SK-N-SH treated with all-trans-retinoic acid at 6 μM for 48 hours (cell line): ENCODE measurements around the gene ART1.

ENCODE experiments used
- ATAC-seq: fragments of 200-7000 bp; cut with Tn5 transposase; 3 replicates; pipeline ENCODE4 v1.9.1; 2020; ENCODE audit warnings: mild to moderate bottlenecking, moderate library complexity
- ARNTL ChIP-seq: fragments of 450-650 bp; formaldehyde crosslinking; IDR thresholded peaks from 2 replicates; pipeline ENCODE4 v1.5.0; 2020; ENCODE audit warnings: low read depth, mild to moderate bottlenecking, moderate library complexity, borderline replicate concordance
- BACH2 ChIP-seq: fragments of 250-450 bp; sonication (Bioruptor Pico); IDR thresholded peaks from 2 replicates; pipeline ENCODE4 v1.9.0; 2021; ENCODE audit warnings: mild to moderate bottlenecking, borderline replicate concordance
- CREB5 ChIP-seq: fragments of 250-450 bp; sonication (Bioruptor Pico); IDR thresholded peaks from 2 replicates; pipeline ENCODE4 v1.5.1; 2020; ENCODE audit warnings: low read depth, mild to moderate bottlenecking, moderate library complexity
- CSDC2 ChIP-seq: fragments of 250-450 bp; sonication (Bioruptor Pico); IDR thresholded peaks from 2 replicates; pipeline ENCODE4 v1.5.0; 2020; ENCODE audit warnings: mild to moderate bottlenecking, moderate library complexity
- CSRNP3 ChIP-seq: fragments of 250-450 bp; sonication (Bioruptor Pico); IDR thresholded peaks from 2 replicates; pipeline ENCODE4 v1.5.1; 2021; ENCODE audit warnings: mild to moderate bottlenecking, moderate library complexity
- ESRRG ChIP-seq: fragments of 250-450 bp; sonication (Bioruptor Pico); IDR thresholded peaks from 2 replicates; pipeline ENCODE4 v1.6.1; 2021; ENCODE audit warnings: mild to moderate bottlenecking
- ISL1 ChIP-seq: fragments of 250-450 bp; sonication (Bioruptor Pico); IDR thresholded peaks from 2 replicates; pipeline ENCODE4 v2.1.2; 2022; ENCODE audit warnings: mild to moderate bottlenecking, moderate library complexity
- OSR1 ChIP-seq: fragments of 250-450 bp; sonication (Bioruptor Pico); IDR thresholded peaks from 2 replicates; pipeline ENCODE4 v1.8.0; 2022; ENCODE audit warnings: moderate library complexity, mild to moderate bottlenecking, inconsistent platforms
- PATZ1 ChIP-seq: fragments of 250-450 bp; sonication (Bioruptor Pico); IDR thresholded peaks from 2 replicates; pipeline ENCODE4 v1.8.0; 2020; ENCODE audit warnings: mild to moderate bottlenecking, moderate library complexity, borderline replicate concordance
- POU6F1 ChIP-seq: fragments of 250-450 bp; sonication (Bioruptor Pico); IDR thresholded peaks from 2 replicates; pipeline ENCODE4 v1.8.0; 2021; ENCODE audit warnings: low read depth, mild to moderate bottlenecking, moderate library complexity, borderline replicate concordance
- PPARA ChIP-seq: fragments of 250-450 bp; sonication (Bioruptor Pico); IDR thresholded peaks from 2 replicates; pipeline ENCODE4 v1.5.0; 2020; ENCODE audit warnings: mild to moderate bottlenecking, borderline replicate concordance
- RARB ChIP-seq: fragments of 250-450 bp; sonication (Bioruptor Pico); IDR thresholded peaks from 2 replicates; pipeline ENCODE4 v1.8.0; 2021; ENCODE audit warnings: mild to moderate bottlenecking, moderate library complexity
- SNAI2 ChIP-seq: fragments of 250-450 bp; sonication (Bioruptor Pico); IDR thresholded peaks from 2 replicates; pipeline ENCODE4 v1.5.0; 2020; ENCODE audit warnings: mild to moderate bottlenecking, moderate library complexity
- TCF4 ChIP-seq: fragments of 250-450 bp; sonication (Bioruptor Pico); IDR thresholded peaks from 2 replicates; pipeline ENCODE4 v1.8.0; 2021; ENCODE audit warnings: mild to moderate bottlenecking, moderate library complexity, borderline replicate concordance
- TOX ChIP-seq: fragments of 250-450 bp; sonication (Bioruptor Pico); IDR thresholded peaks from 2 replicates; pipeline ENCODE4 v1.8.0; 2021; ENCODE audit warnings: mild to moderate bottlenecking, moderate library complexity, borderline replicate concordance
- TSHZ2 ChIP-seq: fragments of 250-450 bp; sonication (Bioruptor Pico); IDR thresholded peaks from 2 replicates; pipeline ENCODE4 v1.5.0; 2020; ENCODE audit warnings: mild to moderate bottlenecking, moderate library complexity
- ZFP3 ChIP-seq: fragments of 250-450 bp; sonication (Bioruptor Pico); IDR thresholded peaks from 2 replicates; pipeline ENCODE4 v1.5.0; 2020; ENCODE audit warnings: mild to moderate bottlenecking, moderate library complexity
- ZFP30 ChIP-seq: fragments of 450-650 bp; formaldehyde crosslinking; IDR thresholded peaks from 2 replicates; pipeline ENCODE4 v1.5.0; 2022; ENCODE audit warnings: mild to moderate bottlenecking, moderate library complexity
- ZNF565 ChIP-seq: fragments of 450-650 bp; formaldehyde crosslinking; conservative IDR thresholded peaks from 2 replicates; pipeline ENCODE4 v1.5.0; 2020; ENCODE audit warnings: low read depth, mild to moderate bottlenecking, moderate library complexity
- ZNF70 ChIP-seq: fragments of 450-650 bp; formaldehyde crosslinking; IDR thresholded peaks from 2 replicates; pipeline ENCODE4 v1.5.0; 2020; ENCODE audit warnings: mild to moderate bottlenecking, moderate library complexity
- ZNF8 ChIP-seq: fragments of 450-650 bp; formaldehyde crosslinking; IDR thresholded peaks from 2 replicates; pipeline ENCODE4 v1.5.0; 2020; ENCODE audit warnings: mild to moderate bottlenecking, moderate library complexity

ART1 gene

GRCh38 chr11:3664032-3664630 is 19.2 kb downstream of the ART1 start:
- TF ChIP-seq TSHZ2 (no peak), CREB5 (no peak), TCF4 (CRISPR knock-in tag) (no peak), PATZ1 (no peak), ZFP30 (no peak), ZNF565 (no peak), ZFP3 (CRISPR knock-in tag) (no peak), ARNTL (no peak), CSRNP3 (CRISPR knock-in tag) (no peak), RARB (no peak), ZNF70 (CRISPR knock-in tag) (no peak), BACH2 (no peak), ISL1 (CRISPR knock-in tag) (no peak), OSR1 (CRISPR knock-in tag) (no peak), POU6F1 (CRISPR knock-in tag) (no peak), TOX (no peak), PPARA (CRISPR knock-in tag) (no peak), SNAI2 (no peak)
- no peak for ATAC-seq

GRCh38 chr11:3665336-3666022 is 20.6 kb downstream of the ART1 start:
- TF ChIP-seq ESRRG (CRISPR knock-in tag) (no peak), SNAI2 (no peak), ZNF8 (CRISPR knock-in tag) (no peak), BACH2 (no peak), RARB (no peak), CREB5 (no peak), PATZ1 (no peak), TSHZ2 (no peak), CSDC2 (CRISPR knock-in tag) (no peak), ISL1 (CRISPR knock-in tag) (no peak), ZNF70 (CRISPR knock-in tag) (no peak), ZFP3 (CRISPR knock-in tag) (no peak)
- ATAC-seq = no peak
